HG03108 (cell line): ENCODE results near the gene EPHA8.

Experiments used
- ATAC-seq: cut with Tn5 transposase; IDR thresholded peaks from one replicate; pipeline ENCODE4 v1.9.1; 2021; ENCODE audit warnings: moderate library complexity; ENCODE audit not compliant: unreplicated experiment

Gene EPHA8

DNA sequence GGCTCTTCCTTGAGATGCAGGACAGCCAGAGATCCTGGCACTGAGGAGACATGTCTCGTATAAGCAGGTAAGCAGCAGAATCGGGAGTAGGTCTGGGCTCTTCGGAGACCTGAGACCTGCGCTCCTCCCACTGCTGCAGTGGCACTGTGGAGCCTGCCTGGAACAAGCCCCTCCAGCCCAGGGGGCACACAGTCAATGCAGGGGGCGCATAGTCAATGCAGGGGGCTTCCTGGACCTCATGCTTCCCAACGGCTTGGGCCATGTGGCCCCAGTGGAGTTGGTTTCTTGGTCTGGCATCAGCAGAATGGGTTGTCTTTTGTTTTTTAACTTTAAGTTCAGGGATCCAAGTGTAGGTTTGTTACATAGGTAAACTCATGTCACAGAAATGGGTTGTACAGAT, 27.9 kb upstream of the EPHA8 start:
- no peak for ATAC-seq

DNA sequence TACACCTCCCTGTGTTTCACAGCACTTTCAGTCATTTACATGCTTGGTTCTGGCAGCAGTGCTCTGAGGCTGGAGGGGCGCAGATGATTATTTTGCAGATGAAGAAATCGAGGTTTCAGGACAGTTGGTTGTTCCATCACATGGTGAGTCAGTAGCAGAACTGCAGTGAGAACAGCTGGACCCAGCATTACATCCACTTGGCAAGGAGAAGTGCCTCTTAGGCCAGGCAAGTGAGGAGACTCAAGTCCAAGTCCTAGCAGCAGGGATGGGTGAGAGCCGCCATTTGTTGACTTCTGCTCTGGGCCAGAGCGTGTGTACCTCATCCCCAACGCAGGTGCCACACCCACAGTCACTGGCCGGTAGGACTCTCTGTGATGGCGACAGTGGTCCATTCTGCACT, 26.8 kb upstream of the EPHA8 start:
- ATAC-seq, result no peak

DNA sequence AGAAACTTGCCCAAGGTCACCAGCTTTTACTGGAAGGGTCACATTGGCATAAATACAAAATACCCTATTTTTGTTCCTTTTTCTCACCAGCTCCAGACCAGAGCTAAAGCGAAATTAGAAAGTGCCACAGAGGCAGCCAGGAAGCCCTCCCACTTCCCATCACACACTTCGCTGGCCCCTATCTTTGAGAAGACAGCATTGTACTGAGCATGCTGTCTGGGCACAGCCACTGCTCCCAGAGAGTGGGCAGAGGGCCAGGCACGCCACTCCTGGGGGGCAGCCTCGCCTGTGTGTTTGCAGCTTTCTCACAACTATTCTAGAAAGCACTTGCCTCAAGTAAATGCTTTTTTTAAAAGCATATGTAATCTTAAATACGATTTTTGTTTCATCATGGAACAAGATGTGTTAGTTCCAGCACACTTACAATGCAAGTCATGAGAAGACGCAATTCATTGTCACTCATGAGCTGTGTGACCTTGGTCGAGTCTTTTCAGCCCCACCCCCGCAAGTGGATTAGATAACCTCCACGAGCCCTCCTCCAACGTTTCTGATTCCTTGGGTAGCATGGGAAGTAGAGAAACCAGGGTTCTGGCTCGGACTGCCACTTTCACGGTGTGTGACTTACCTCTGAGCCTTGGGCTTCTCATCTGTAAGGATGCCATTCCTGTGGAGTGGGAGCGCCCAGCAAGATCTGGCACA, 25.7 kb upstream of the EPHA8 start:
- no peak for ATAC-seq

DNA sequence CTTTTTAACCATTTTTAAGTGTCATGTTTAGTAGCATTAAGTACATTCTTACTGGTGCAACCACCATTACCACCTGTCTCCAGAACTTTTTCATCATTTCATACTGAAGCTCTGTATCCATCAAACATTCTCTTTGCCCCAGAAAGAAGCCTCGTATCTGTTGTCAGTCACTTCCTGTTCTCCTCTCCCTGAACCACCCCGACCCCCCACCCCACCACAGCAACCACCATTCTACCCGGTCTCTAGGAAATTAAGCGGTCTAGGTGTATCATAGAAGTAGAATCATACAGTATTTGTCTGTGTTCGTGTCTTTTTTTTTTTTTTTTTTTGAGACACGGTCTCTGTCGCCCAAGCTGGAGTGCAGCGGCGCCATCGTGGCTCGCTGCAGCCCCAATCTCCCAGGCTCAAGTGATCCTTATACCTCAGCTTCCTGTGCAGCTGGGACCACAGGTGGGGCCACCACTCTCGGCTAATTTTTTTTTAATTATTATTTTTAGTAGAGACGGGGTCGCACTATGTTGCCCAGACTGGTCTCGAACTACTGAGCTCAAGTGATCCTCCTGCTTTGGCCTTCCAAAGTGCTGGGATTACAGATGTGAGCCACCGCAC, 23.7 kb upstream of the EPHA8 start:
- no peak for ATAC-seq

DNA sequence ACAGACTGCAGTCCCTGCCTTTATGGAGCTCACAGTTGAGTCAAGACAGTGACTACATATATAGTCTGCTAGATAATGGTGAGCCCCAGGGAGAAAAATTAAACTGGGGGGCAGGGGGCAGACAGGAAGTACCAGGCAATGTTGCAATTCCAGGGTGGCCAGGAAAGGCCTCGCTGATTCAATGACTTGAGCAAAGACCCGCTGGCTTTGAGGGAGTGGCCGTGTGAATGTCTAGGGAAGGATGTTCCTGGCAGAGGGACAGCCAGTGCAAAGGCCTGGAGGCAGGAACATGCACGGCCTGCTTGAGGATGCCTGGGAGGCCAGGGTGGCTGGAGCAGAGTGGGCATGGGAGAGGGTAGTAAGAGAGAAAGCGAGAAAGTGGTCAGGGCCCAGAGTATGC, 23.0 kb upstream of the EPHA8 start:
- no peak for ATAC-seq

DNA sequence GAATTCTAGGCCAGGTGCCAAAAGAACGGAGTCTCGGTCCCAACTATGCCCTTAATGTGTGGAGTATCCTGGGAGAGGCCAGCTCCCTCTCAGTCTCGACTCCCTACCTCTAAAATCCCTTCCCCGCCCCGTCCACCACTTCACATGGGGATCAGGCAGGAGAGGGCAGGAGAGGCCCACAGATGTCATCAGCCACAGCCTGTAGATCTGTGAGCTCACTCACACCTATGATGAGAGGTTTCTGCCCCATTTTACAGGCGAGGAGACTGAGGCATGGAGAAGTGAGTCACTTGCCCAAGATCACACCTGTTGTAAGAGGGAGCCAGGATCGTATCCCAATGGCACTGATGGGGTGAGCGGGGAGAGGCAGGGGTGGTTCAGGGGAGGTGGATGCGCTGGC, 20.4 kb upstream of the EPHA8 start:
- ATAC-seq, result no peak

DNA sequence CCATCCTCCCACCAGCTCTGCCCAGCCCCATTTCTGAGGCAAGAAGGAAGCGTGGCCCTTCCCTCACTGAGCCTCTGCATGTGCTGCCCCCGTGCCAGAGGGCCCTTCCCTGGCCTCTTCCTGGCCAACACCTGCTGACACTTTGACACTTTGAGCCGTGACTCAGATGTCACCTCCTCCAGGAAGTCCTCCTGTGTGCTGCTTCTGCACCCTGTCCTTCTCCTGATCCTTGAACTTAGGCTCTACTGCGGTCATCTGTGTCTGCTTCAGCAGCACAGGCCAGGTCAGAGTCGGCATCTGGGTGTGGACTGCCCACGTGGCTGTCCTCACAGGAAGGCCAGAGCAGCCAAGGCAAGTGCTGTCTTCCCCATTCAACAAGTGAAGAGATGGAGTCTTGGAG, 19.6 kb upstream of the EPHA8 start:
- ATAC-seq, result no peak

DNA sequence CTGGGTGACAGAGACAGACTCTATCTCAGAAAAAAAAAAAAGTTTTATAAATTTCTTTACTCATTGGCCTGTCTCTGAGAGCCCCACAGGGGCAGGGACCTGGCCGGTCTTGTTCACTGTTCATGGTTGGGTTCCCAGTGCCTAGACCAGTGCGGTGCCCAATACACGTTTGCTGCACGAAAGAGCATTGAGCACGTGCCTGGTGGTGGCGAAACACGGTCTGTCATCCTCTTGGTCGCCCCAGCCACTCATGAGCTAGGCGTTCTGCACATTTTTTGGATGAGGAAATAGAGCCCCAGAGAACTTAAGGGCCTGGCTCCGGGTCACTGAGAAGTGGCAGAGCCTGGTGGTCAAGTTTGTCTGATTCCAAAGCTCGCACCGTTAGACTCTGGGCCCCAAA, 18.7 kb upstream of the EPHA8 start:
- no peak for ATAC-seq

DNA sequence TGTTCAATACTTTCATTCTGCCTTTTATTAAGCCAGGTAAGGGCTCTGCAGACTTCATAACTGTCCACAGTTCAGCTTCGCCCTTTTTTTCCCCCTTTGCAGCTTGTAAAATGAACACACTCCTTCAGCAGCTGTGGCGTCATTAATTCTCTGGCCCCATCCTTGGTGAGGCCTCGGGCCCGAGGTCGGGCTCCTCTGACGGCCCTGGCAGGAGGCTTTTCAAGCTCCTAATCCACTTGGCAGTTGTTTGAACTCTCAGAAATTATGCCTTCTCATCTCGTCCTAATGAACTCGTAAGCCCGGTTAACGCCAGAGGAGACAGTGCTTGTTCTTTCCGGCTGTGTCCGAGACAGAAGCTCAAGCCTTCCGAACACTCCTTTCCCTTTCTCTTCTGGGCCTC, 18.1 kb upstream of the EPHA8 start:
- ATAC-seq, result no peak

DNA sequence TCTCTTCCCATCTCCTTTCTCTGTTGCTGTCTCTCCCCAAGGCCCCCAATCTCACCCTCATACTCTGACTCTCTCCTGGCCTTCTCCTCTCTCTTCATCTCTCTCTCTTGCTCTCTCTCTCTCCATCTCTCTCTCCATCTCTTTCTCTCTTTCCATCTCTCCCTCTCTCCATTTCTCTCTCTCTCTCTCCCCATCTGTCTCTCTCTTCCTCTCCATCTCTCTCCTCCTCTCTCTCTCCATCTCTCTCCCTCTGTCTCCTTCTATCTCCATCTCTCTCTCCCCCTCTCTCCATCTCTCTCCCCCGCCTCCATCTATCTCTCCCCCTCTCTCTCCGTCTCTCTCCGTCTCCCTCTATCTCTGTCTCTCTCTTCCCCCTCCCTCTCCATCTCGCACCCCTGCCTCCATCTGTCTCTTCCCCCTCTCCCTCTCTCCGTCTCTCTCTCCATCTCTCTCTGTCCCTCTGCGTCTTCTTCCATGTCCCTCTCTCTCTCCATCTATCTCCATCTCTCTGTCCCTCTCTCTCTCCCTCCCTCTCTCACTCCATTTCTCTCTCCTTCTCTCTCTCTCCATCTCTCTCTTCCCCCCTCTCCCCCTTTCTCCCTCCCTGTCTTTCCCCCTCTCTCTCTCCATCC, 16.0 kb upstream of the EPHA8 start:
- no peak for ATAC-seq

DNA sequence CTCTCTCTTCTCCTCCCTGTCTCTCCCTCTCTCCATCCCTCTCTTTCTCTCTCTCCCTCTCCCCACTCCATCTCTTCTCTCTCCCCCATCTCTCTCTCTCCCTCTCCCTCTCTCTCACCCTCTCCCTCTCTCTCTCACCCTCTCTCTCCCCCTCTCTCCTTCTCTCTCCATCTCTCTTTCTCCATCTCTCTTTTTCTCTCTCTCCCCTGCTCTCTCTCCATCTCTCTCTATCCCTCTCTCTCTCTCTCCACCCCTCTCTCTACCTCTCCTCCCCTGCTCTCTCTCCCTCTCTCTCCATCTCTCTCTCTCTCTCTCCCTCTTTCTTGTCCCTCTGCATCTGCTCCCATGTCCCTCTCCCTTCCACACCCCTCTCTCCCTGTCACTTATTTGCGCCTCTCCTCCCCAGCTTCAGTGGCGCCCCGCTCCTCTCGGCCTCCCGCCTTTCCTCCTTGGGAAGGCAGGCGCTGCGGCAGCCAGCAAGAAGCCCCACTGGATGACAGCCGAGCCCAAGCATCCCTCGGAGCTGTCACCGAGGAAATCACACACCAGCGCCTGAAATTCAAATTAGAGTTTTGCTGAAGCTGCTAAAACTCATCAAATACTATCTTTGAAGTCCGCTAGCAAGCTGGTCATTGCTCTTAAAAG, 15.3 kb upstream of the EPHA8 start:
- ATAC-seq, result no peak

DNA sequence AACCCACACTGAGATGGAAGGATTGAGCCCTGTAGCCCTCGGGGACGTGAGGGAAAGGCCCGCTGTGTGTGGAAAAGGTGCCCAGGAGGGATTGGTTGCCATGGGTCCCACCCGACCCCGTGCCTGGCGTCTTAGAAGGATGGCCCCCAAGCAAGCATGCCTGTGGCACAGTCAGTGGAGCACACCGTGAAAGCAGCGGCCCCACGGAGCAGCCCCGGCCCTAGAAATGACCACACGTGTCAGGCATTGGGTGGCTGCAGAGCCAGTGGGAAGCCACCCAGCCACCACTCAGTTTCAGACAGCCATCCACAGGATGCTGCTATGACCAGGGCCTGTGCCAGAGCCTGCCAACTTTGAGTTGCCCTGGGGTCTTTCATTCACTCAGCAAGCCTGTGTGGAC, 13.3 kb upstream of the EPHA8 start:
- ATAC-seq, result no peak

DNA sequence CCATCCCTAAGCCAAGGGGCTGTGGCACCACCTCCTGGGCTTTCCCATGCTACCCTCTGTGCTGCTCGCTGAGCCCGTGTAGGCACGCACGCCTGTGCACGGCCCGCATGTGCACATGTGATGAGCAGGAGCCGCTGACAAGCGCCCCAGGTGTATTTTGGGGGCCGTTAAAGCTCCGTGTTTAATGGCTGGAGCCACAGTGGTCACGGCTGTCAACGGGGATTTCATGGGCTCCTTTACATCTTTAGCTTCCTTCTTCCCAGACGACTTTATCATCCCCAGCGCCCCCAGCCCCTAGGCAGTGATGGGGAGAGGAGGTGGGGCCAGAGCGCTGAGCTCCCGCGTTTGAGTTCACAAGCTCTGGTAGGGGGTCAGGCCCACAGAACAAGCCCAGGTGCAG, 11.7 kb upstream of the EPHA8 start:
- ATAC-seq, result no peak

DNA sequence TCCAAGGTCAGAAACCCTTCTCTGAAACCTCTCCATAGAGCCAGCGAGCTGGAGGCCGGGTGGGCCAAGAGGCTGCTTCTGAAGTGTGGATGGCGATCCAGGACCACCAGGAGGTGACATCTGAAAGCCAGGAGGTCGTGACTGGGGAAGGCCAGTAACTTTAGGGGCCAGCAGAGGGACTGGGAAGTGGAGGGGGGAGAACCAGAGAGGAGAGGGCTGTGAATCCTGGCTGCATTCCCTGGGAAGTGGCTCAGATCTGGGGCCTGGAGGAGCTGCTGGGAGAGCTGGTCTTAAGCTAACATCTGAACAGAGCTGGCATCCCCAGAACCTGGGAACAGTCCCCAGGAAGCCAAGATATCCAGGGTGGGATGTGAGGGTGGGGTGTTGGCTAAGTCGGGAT, 11.3 kb upstream of the EPHA8 start:
- ATAC-seq, result no peak

DNA sequence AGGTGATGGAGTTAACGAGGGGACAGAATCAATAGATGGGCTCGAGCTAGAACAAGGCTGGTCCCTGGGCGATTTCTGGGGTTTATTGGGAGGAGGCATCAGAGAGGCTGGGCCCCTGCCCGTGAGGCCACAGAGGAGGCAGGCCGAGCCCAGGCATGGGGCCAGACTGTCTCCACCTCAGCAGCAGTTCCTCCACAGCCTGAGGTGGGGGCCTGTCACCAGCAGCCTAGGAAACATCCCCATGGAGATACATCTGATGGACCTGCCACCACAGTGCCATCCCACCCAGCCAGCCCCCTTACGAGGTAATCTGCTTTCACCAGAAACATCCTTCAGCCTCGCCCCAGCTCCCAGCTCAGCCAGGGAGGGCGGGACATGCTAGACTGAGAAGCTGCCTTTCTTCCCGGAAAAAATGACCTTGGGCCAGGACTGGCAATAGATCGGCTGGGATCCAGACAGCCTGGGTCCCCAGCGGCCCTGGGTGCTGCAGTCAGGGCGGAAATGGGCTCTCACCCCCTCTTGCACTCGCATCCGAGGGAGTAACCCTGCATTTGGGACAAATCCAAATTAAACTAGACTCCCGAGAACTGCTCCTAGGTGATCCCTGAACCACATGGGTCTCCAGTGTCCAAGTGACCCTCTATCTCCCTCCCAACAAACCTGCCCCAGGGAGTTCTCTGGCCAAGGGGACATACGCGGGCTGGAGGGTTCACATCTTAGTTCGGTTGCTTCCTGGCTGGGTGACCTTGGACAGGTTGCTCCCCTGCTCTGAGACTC, 10.0 kb upstream of the EPHA8 start:
- no peak for ATAC-seq

DNA sequence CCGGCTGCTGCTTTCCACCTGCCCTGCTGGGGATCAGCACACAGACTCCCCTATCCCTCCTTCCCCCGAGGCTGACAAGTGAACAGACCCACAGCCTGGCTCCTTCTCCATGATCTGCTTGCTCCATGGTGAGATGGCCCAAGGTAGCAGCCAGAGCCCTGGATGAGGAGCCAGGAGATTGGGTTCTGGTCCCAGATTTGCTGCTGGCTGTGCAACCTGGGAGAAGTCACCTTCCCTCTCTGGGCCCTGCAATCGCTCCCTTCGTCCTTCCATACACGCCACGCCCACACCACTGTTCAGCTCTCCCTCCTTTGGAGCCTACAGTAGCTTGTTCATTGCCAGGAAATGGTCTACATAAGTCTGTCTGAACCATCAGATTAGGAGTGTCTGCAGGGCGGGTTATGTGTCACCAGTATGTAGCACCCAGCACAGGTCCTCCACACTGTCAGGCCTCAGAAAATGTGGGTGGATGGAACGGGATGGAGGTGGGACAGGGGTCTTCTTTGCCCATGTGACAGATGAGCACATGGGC, 9.2 kb upstream of the EPHA8 start:
- no peak for ATAC-seq

DNA sequence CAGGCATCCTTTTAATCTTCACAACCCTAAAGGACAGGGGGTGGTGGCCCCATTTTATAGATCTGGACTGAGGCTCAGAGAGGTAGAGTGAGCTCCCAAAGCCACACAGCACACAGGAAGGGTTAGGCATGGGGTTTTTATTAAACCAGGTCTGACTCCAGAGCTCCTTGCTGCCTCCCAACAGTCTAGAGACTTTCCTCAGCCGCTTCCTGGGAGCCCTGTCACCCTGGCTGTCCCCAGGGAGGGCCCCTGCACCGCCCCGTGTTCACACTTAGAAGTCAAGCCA, 8.0 kb upstream of the EPHA8 start:
- no peak for ATAC-seq

DNA sequence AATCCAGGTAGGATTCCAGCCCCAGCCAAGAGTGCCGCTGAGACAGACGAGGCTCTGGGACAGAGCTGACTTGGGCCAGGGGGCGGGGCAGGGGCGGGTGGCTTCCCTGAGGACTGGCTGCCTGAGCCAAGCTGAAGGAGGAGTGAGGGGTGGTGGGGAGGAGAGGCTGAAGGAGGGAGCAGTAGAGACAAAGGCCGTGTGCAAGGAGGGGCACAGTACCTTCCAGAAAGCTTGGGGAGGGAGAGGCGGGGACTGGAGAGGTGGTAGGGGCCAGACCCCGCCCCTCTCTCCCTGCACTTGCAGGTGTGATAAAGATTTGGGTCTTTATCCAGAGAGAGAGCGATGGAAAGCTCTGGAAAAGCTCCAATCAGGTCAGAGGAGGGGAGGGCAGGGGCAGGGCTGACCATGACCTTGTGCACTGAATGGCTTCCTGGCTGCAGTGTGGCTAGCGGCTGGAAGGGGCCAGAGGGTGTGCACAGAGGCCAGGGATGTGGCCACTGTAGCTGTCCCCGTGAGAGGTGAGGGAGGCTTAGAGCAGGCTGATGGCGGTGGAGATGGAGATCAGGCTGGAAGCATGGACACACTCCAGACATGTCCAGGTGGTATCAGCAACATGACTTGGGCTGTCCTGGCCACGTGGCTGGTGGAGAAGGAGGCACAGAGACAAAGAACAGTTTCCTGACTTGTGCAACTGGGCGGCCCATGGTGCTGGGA, 6.7 kb upstream of the EPHA8 start:
- no peak for ATAC-seq

DNA sequence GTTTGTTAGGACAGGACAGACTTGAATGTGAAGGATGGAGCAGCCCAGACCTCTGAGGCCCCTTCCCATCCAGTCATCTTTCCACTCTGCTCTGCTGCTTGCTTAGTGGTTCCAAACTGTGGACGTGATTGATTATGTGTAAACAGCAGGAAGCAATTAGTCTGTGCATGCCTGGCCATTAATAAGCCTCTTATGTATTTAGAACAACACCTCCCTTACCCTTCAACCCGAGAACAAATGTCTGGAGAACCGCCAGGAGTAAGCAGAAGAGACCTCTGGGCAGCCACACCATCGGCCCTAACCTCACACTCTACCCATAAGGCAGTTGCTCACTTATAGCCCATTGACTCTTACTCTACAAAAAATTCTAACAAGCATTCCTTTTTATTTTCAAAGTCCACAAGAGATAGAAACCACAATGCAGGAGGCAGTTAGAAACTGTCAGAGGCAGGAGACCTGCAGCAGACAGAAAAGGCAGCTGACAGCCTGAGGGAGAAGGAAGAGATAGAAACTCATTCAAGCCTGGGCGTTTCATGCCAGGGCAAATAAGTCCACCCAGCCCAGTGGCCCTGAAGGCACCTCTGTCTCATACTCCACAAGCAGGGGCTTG, 5.8 kb upstream of the EPHA8 start:
- ATAC-seq, result no peak
